ENCODE data around the gene KRTCAP2.

GRCh38 chr1:155169541-155169940 lies 3.6 kb downstream of the KRTCAP2 start:
- TF ChIP-seq, protein P1, sequence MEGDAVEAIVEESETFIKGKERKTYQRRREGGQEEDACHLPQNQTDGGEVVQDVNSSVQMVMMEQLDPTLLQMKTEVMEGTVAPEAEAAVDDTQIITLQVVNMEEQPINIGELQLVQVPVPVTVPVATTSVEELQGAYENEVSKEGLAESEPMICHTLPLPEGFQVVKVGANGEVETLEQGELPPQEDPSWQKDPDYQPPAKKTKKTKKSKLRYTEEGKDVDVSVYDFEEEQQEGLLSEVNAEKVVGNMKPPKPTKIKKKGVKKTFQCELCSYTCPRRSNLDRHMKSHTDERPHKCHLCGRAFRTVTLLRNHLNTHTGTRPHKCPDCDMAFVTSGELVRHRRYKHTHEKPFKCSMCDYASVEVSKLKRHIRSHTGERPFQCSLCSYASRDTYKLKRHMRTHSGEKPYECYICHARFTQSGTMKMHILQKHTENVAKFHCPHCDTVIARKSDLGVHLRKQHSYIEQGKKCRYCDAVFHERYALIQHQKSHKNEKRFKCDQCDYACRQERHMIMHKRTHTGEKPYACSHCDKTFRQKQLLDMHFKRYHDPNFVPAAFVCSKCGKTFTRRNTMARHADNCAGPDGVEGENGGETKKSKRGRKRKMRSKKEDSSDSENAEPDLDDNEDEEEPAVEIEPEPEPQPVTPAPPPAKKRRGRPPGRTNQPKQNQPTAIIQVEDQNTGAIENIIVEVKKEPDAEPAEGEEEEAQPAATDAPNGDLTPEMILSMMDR (conservative IDR thresholded peaks at IDR 0.05) = no peak
- no peak for TF ChIP-seq EZH2 (IDR thresholded peaks at IDR 0.05; ENCODE audit: low read depth)

All from PC-9 (cell line).